ENCODE results near the gene ZNF562.

ZNF562 gene

GRCh38 chr19:9641810-9642209 is 33.1 kb downstream of the ZNF562 start:
- DNase-seq: no peak

- DNase-seq: no peak
Observed at GRCh38 chr19:9640956-9641355, 33.9 kb downstream of the ZNF562 start.

- no peak for DNase-seq
Observed at GRCh38 chr19:9636018-9636417, 38.9 kb downstream of the ZNF562 start.

GRCh38 chr19:9627856-9628255 is 47.0 kb downstream of the ZNF562 start:
- DNase-seq: no peak

- DNase-seq: no peak
Observed at GRCh38 chr19:9622531-9622930, 52.4 kb downstream of the ZNF562 start.

- peak; percentile 77 to 91 for DNase-seq
Observed at GRCh38 chr19:9621156-9622037, 53.5 kb downstream of the ZNF562 start, which contains the start of gene ZNF561. TSS of gene ZNF561 (minus strand) at chr19:9621232. CDS start at chr19:9619456, 1,776 bp downstream.

- DNase-seq: no peak
Observed at GRCh38 chr19:9620842-9621155, 54.1 kb downstream of the ZNF562 start.

- no peak for DNase-seq
Observed at GRCh38 chr19:9615844-9616243, 59.1 kb downstream of the ZNF562 start.

GRCh38 chr19:9610484-9611113 is 64.3 kb downstream of the ZNF562 start:
- no peak for DNase-seq

GRCh38 chr19:9608912-9609311 is 66.0 kb downstream of the ZNF562 start:
- DNase-seq: no peak

- no peak for DNase-seq
Observed at GRCh38 chr19:9597027-9597426, 77.9 kb downstream of the ZNF562 start.
